ENCODE data around the gene ZNF497. TPM values are rescaled to one million over a fixed set of nuclear protein-coding genes. Genes with fewer than 3 reads are reported as not detected.

ZNF497 gene
- total RNA-seq, 1 experiment from 2014 or later = 3.0 TPM

GRCh38 chr19:58338825-58339558 is 23.6 kb downstream of the ZNF497 start:
- Histone ChIP-seq H3K9me3 (peaks cover 10% of the 10 kb centered on the region), H3K36me3 (peaks cover 58% of the 10 kb centered on the region), H3K4me3 (no peak overlapping the region), H3K27me3 (no peaks in the 10 kb centered on the region)
- DNase-seq = no peak

GRCh38 chr19:58338336-58338735 is 24.2 kb downstream of the ZNF497 start:
- no peak for DNase-seq
- Histone ChIP-seq H3K9me3 (peaks cover 10% of the 10 kb centered on the region), H3K27me3 (no peaks in the 10 kb centered on the region), H3K4me3 (no peak overlapping the region), H3K36me3 (peaks cover 58% of the 10 kb centered on the region)

- Histone ChIP-seq H3K36me3 (peaks cover 58% of the 10 kb centered on the region), H3K4me3 (no peak overlapping the region), H3K27me3 (peaks cover 2% of the 10 kb centered on the region; the same call in 1 of the 2 replicates), H3K9me3 (peaks cover 12% of the 10 kb centered on the region)
- DNase-seq = no peak
These were observed 25.7 kb downstream of the ZNF497 start for GRCh38 chr19:58336820-58337219.

- no peak overlapping the region for H3K4me3 ChIP-seq
- DNase-seq = no peak
- peaks cover 2% of the 10 kb centered on the region; the same call in 1 of the 2 replicates for H3K27me3 ChIP-seq
- H3K36me3 ChIP-seq = peaks cover 52% of the 10 kb centered on the region
- H3K9me3 ChIP-seq = peaks cover 12% of the 10 kb centered on the region
These were observed 26.3 kb downstream of the ZNF497 start for GRCh38 chr19:58336216-58336615.

- DNase-seq = no peak
These were observed 26.9 kb downstream of the ZNF497 start for GRCh38 chr19:58335630-58336029.

DNA sequence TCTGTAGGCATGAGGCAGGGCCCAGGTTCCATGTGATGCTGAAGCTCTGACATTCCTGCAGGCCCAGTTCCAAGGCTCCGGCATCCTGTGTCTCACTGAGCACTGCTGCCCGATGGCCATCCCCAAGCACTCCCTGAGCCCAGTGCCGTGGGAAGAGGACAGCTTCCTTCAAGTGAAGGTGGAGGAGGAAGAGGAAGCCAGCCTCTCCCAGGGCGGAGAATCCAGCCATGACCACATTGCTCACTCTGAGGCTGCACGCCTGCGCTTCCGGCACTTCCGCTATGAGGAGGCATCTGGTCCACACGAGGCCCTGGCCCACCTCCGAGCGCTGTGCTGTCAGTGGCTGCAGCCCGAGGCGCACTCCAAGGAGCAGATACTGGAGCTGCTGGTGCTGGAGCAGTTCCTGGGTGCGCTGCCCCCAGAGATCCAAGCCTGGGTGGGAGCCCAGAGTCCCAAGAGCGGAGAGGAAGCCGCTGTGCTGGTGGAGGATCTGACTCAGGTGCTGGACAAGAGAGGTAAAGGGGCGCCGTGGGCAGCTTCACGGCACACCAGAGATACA is 27.8 kb downstream of the ZNF497 start:
- H3K4me3 ChIP-seq = no peak overlapping the region
- H3K27me3 ChIP-seq = peaks cover 2% of the 10 kb centered on the region; the same call in 1 of the 2 replicates
- DNase-seq = no peak
- H3K36me3 ChIP-seq = peaks cover 47% of the 10 kb centered on the region
- H3K9me3 ChIP-seq = peaks cover 15% of the 10 kb centered on the region

More at GRCh38 chr19:58335630-58336029, 26.9 kb downstream of the ZNF497 start:
- no peak overlapping the region for H3K4me3 ChIP-seq
- H3K36me3 ChIP-seq = peaks cover 50% of the 10 kb centered on the region
- peaks cover 2% of the 10 kb centered on the region; the same call in 1 of the 2 replicates for H3K27me3 ChIP-seq
- H3K9me3 ChIP-seq = peaks cover 15% of the 10 kb centered on the region

DNA sequence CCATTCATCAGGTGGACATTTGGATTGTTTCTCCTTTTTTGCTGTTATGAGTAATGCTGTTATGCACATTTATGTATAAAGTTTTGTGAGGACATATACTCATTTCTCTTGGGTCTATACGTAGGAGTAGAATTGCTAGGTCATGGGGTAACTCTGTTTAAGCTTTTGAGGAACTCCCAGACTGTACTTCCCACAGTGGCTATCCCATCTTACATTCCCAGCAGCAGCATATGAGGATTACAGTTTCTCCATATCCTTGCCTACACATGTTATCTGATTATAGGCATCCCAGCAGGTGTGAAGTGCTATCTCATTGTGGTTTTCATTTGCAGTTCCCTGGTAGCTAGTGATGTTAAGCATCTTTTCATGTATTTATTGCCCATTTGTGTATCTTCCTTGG is 29.9 kb downstream of the ZNF497 start:
- Histone ChIP-seq H3K27me3 (peaks cover 2% of the 10 kb centered on the region; the same call in 1 of the 2 replicates), H3K4me3 (no peak overlapping the region), H3K9me3 (peaks cover 5% of the 10 kb centered on the region; the same call in 1 of the 2 replicates), H3K36me3 (peaks cover 35% of the 10 kb centered on the region)
- no peak for DNase-seq

GRCh38 chr19:58330458-58330857 is 32.1 kb downstream of the ZNF497 start:
- Histone ChIP-seq H3K27me3 (peaks cover 2% of the 10 kb centered on the region; the same call in 1 of the 2 replicates), H3K4me3 (no peak overlapping the region), H3K36me3 (peaks cover 19% of the 10 kb centered on the region), H3K9me3 (peaks cover 5% of the 10 kb centered on the region; the same call in 1 of the 2 replicates)
- DNase-seq = no peak

GRCh38 chr19:58328999-58329398 is 33.6 kb downstream of the ZNF497 start:
- no peak for DNase-seq
- Histone ChIP-seq H3K27me3 (peaks cover 2% of the 10 kb centered on the region; the same call in 1 of the 2 replicates), H3K36me3 (peaks cover 15% of the 10 kb centered on the region; the same call in 1 of the 2 replicates), H3K9me3 (peaks cover 5% of the 10 kb centered on the region; the same call in 1 of the 2 replicates), H3K4me3 (no peak overlapping the region)

DNA sequence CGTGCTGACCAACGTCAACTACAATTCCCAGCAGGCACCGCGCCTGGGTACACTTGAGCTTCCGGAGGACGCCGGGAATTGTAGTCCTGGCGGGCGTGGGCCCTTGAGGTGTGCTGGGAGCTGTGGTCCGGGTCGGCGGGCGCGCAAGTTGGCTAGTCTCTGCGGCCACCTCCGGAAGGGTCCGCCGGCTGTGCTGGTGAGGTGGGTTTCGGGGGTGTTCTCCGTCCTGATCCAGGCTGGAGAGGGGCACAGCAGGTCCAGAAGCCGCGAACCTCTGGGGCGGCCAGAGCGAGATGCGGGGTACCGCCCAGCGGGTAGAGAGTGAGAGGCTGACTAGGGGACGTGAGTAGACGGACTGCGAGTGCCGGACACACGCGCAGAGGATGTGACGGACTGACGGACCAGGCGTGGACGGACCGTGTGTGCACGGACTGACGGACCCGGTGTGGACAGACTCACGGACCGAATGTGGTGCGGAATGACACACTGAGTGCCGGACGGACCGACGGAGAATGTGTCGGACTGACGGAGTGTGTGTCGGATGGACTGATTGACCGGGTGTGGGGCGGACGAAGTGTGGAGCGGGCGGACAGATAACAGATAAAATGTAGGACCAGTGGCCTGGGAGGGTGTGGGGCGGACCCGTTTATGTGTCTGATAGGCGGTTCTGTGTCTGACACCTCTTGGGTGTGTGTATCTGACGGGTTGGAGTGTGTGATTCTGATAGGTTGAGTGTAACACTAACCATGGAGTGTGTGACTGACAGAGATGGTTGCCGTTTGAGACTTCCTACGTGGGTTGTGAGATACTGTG is 35.4 kb downstream of the ZNF497 start, which contains the start of gene ZSCAN22:
Gene ZSCAN22 (plus strand): TSS at position 81 of the 813 bp plus-strand sequence. CDS start 7,809 bp downstream, outside the sequence.
- Histone ChIP-seq H3K27me3 (no peaks in the 10 kb centered on the region), H3K4me3 (peak within 1 kb of the TSS; percentile 89)
- peak; percentile 98 for DNase-seq

GRCh38 chr19:58326501-58326913 is 36.0 kb downstream of the ZNF497 start:
- Histone ChIP-seq H3K4me3 (peak overlapping the region; percentile 89), H3K27me3 (no peaks in the 10 kb centered on the region), H3K36me3 (peaks cover 20% of the 10 kb centered on the region), H3K9me3 (peaks cover 2% of the 10 kb centered on the region; the same call in 1 of the 2 replicates)
- no peak for DNase-seq

More for the DNA sequence above, 35.4 kb downstream of the ZNF497 start, which contains the start of gene ZSCAN22:
- Histone ChIP-seq H3K9me3 (peaks cover 2% of the 10 kb centered on the region; the same call in 1 of the 2 replicates), H3K36me3 (peaks cover 14% of the 10 kb centered on the region)

- Histone ChIP-seq H3K4me3 (peak overlapping the region; percentile 89), H3K27me3 (no peaks in the 10 kb centered on the region), H3K36me3 (peaks cover 23% of the 10 kb centered on the region), H3K9me3 (no peaks in the 10 kb centered on the region)
- DNase-seq = no peak
These were observed 37.1 kb downstream of the ZNF497 start for GRCh38 chr19:58325311-58326022.

DNA sequence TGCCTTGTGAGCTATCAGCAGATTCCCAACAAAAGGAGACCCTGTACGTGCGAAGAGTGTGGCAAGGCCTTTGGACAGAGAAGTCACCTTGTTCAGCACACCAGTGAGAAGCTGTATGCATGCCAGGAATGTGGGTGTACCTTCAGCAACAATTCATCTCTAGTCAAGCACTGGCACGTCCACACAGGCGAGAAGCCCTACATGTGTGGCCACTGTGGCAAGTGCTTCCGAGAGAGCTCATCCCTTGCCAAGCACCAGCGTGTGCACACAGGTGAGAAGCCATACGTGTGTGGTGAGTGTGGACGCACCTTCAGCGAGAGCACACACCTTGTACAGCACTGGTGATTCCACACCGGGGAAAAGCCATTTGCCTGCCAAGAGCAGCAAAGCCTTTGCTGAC is 43.3 kb downstream of the ZNF497 start:
- H3K4me3 ChIP-seq = no peak overlapping the region
- no peak for DNase-seq

GRCh38 chr19:58318297-58318696 is 44.3 kb downstream of the ZNF497 start:
- Histone ChIP-seq H3K36me3 (peaks cover 34% of the 10 kb centered on the region), H3K4me3 (no peak overlapping the region), H3K27me3 (no peaks in the 10 kb centered on the region), H3K9me3 (peaks cover 4% of the 10 kb centered on the region; the same call in 1 of the 2 replicates)
- no peak for DNase-seq

More for the DNA sequence above, 43.3 kb downstream of the ZNF497 start:
- Histone ChIP-seq H3K27me3 (no peaks in the 10 kb centered on the region), H3K36me3 (peaks cover 25% of the 10 kb centered on the region), H3K9me3 (no peaks in the 10 kb centered on the region)

DNA sequence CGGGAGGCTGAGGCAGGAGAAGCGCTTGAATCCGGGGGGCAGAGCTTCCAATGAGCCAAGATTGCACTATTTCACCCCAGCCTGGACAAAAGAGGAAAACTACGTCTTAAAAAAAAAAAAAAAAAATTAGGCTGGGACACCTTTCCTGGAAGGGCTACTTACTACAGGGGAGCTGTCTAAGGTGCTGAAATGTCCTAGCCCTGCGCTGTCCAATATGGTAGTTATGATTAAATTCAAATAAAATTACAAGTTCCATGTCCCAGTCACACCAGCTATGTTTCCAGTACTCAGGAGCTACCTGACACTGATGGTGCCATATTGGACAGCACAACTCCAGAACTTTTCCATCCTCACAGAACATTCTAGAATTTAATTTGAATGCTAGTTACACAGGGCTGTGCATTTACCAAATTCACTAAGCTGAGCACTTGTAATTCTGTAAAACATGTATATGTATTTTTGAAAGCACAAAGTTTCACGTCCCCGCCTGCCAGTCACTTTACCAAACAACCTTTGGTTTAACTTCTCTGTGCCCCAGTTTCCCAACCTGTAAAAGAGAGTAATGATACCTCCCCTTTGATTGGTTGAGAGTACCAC is 45.0 kb downstream of the ZNF497 start:
- H3K27me3 ChIP-seq = no peaks in the 10 kb centered on the region
- H3K4me3 ChIP-seq = no peak overlapping the region
- H3K9me3 ChIP-seq = peaks cover 6% of the 10 kb centered on the region
- DNase-seq = no peak
- H3K36me3 ChIP-seq = peaks cover 41% of the 10 kb centered on the region

- H3K4me3 ChIP-seq = no peak overlapping the region
- peaks cover 10% of the 10 kb centered on the region for H3K9me3 ChIP-seq
- peaks cover 47% of the 10 kb centered on the region for H3K36me3 ChIP-seq
- DNase-seq = no peak
- no peaks in the 10 kb centered on the region for H3K27me3 ChIP-seq
These were observed 47.0 kb downstream of the ZNF497 start for GRCh38 chr19:58315580-58315979.
